RKO (cell line): Measurements from ENCODE around the gene SLC26A1.

ENCODE experiments used
- DNase-seq: peaks from one replicate; pipeline ENCODE4 v3.0.0-alpha.2; 2016; ENCODE audit warnings: low spot score

SLC26A1 gene

DNA sequence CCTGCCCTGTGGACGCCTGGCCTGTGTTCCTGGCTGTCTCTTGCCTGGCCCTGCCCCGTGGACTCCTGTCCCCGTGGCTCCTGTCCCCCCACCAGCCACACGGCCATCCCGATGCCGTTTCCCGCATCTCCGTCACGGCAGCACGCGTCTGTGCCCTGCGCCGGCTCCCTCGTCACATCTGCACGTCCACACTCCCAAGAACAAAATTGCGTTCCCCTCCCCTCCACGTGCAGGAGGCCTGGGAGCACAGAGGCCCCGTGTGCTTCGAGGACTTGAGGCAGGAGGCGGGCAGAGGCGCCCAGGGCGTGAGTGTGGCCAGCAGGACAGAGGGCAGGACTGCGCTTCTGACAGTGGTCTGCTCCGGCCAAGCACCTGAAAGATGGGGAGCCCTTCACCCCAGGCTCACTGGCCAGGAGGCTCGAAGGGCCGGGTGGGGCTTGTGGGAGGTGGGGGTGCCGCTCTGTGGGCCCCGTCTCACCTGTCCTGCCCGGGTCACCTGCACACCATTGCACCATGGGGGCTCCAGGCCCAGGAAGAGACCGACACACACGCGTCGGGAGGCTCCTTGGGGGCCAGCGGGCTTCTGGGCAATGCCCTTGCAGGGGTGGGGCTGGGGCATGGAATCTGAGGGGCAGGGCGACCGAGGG lies 35.5 kb upstream of the SLC26A1 start:
- DNase-seq: no peak

DNA sequence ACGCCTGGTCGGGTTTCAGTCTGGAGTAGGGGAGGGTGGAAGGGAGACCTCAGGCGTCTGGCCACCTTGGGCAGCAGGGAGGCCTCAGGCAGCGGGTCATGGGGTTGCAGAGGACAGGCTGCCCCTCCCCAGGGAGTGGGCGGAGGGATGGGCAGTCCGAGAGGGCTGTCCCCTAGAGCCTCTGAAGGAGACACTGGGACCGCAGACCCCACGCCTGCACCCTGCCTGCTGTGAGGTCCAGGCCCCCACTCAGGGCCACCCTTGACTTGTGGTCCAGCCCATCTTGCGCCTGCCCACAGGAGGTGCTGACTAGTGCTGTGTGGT lies 34.7 kb upstream of the SLC26A1 start:
- no peak for DNase-seq

GRCh38 chr4:1027219-1027914 lies 34.2 kb upstream of the SLC26A1 start:
- no peak for DNase-seq

GRCh38 chr4:1026115-1026514 lies 32.9 kb upstream of the SLC26A1 start:
- peak; percentile 31 for DNase-seq

DNA sequence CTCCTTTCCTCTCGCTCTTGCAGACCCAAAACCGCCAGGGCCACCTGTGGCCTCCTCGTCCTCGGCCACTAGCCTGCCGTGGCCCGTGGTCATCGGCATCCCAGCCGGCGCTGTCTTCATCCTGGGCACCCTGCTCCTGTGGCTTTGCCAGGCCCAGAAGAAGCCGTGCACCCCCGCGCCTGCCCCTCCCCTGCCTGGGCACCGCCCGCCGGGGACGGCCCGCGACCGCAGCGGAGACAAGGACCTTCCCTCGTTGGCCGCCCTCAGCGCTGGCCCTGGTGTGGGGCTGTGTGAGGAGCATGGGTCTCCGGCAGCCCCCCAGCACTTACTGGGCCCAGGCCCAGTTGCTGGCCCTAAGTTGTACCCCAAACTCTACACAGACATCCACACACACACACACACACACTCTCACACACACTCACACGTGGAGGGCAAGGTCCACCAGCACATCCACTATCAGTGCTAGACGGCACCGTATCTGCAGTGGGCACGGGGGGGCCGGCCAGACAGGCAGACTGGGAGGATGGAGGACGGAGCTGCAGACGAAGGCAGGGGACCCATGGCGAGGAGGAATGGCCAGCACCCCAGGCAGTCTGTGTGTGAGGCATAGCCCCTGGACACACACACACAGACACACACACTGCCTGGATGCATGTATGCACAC lies 31.8 kb upstream of the SLC26A1 start:
- no peak for DNase-seq

DNA sequence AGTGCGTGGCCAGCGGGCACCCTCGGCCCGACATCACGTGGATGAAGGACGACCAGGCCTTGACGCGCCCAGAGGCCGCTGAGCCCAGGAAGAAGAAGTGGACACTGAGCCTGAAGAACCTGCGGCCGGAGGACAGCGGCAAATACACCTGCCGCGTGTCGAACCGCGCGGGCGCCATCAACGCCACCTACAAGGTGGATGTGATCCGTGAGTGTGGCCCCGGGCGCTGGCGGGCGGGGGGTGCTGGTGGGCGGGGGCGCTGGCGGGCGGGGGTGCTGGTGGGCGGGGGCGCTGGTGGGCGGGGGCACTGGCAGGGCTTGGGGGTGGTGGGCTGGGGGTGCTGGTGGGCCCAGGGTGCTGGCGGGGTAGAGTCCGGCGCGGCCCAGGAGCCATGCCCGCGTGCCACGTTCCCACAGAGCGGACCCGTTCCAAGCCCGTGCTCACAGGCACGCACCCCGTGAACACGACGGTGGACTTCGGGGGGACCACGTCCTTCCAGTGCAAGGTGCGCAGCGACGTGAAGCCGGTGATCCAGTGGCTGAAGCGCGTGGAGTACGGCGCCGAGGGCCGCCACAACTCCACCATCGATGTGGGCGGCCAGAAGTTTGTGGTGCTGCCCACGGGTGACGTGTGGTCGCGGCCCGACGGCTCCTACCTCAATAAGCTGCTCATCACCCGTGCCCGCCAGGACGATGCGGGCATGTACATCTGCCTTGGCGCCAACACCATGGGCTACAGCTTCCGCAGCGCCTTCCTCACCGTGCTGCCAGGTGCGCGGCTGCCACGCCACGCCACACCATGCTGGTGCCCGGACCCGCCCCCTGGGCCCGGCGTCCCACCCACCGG lies 30.9 kb upstream of the SLC26A1 start:
- no peak for DNase-seq

DNA sequence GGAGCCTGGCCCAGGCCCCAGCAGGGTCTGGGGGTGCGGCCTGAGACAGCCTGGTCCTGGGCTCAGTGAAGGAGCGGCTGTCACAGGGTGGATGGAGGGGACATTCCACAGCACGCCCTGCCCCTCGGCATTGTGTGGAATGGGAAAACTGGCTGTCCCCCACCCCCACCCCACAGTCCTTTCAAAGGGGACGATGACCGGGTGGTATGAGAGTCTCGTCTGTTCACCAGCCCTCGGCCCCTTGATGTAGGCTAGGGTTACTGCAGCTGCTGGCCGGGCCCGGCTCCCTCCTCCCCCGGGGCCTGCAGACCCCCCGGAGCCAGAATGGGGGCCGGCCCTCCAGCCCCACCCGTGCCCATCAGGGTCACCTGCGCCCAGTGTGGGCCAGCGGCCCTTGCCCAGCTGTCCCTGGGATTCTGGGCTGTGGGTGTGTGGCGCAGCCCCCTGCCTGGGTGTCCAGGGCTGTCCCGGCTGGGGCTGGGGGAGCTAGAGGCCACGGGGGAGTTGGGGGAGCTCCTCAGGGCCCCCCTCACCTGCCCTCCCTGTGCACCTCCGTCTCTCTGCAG lies 30.0 kb upstream of the SLC26A1 start:
- DNase-seq: no peak

DNA sequence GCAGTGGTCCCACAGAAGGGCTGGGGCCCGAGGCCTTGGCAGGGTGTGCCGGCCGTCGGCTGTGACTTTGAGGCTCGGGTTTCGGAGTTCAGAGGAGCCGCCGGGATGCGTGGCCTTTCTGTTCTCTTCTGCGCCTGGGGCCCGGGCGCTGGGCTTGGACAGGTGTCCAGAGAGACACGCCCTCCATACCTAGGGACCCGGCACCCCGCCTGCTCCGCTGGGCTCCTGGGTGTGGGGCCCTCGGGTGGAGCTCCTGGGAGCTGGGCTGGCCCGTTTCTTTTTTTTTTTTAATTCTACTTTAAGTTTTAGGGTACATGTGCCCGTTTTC lies 29.5 kb upstream of the SLC26A1 start:
- no peak for DNase-seq

DNA sequence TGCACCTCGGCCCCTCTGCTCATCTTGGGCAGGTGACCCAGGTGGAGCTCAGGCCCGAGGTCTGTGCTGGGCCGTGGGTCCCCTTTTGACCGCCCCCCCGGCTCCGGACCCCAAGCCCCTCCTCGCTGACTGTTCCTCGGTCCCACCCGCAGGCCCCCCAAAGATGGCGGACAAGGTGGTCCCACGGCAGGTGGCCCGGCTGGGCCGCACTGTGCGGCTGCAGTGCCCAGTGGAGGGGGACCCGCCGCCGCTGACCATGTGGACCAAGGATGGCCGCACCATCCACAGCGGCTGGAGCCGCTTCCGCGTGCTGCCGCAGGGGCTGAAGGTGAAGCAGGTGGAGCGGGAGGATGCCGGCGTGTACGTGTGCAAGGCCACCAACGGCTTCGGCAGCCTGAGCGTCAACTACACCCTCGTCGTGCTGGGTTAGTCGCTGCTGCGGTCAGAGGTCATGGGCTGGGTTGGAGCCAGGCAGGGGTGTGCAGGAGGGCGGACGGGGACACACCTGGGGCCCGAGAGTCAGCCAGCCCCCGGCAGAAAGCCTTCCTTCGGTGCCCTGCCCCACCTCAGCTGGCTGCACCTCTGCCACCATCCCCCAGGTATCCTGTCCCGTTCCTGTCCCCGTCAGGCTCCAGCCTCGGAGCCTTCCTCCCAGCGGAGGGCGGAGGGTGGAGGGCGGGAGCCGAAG lies 29.0 kb upstream of the SLC26A1 start:
- DNase-seq: no peak

GRCh38 chr4:1021386-1022050 lies 28.3 kb upstream of the SLC26A1 start:
- DNase-seq: no peak

DNA sequence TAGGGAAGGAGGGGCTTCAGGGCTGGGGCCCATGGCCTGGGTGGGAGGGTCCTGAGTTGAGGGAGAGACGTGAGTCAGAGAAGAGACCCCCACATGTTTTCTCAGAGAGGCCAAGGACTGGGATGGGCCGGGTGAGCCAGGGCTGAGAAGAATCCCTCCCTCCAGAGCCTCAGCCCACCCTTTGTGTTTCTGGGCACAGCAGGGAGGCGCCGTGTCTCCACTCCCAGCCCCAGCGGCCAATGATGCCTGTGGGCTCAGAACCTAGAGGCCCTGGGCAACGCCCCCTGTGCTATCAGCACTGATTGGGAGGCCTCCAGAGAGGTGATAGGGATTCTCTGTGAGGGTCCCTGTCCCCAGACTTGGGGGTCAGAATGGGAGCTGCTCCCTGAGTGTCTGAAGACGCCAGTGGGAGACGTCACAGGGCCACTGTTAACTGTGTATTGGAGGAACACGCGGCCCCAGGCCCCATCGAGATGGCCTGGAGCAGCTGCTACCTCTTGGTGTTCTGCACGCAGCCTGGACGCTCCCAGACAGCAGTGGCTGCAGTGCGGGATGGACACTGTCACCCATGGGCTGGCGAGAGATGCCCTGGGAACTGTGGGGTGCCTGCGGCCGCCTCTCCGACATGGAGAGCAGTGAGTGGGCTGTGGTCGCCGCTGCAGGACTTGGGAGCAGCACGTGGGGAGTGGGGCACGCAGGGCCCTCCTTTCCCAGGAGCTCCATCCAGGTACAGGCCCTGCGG lies 26.7 kb upstream of the SLC26A1 start:
- DNase-seq: no peak

GRCh38 chr4:1019320-1019719 lies 26.1 kb upstream of the SLC26A1 start:
- DNase-seq: no peak

GRCh38 chr4:1018147-1019020 lies 25.2 kb upstream of the SLC26A1 start:
- no peak for DNase-seq

DNA sequence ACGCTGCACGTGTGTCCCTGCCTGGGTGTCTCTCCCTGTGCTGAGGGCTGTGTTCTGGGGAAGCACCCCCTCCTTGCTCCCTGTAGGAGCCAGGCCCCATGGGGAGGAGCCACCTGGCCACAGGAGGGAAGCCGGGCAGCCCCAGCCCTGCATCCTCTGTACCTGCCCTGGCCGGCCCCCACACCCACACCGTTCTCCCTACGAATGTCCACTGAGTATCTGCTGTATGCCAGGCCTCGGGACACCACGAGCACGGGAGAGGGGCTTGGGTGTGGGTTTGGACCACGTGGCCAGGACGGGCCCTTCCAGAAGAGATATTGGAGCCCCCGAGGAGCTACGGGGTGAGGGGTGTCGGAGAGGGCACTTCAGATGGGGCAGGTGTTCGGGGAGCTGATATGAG lies 24.5 kb upstream of the SLC26A1 start:
- no peak for DNase-seq

DNA sequence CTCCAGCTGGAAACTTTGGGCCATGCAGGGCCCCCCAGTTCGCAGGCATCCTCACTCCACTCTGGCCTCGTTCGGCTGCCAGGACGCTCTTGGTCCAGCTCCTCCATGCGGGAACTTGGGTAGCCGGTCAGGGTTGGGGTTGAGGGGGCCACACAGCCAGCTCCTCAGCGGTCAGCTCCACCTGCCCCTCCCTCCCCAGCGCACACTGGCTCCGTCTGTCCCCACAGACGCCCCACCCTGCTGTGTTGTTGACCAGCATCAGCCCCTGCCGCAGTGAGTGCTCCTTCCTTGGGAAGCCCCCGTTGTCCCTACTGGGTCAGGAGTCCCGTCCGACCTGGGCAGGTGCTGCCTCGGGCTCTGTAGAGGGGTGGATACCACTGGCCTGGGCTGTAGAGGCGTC lies 24.0 kb upstream of the SLC26A1 start:
- no peak for DNase-seq

DNA sequence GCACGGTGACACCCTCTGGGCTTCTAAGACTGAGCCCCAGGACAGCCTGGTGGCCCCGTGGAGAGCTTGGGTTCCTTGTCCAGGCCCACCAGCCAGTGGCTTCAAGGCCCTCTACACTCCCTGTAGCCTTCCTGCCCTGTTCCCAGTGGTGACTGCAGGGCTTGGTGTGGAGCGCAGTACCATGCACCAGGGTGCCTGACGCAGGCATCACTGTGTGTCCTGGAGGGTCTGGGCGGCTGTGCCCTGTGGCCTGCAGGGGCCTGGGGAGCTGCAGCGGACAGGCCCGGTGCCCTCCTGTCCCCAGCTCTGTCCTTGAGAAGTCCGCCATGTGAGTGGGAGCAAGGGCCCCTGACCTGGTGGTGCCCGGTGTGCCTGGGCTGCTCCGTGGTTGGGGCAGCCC lies 22.5 kb upstream of the SLC26A1 start:
- no peak for DNase-seq

- no peak for DNase-seq
These were observed 22.0 kb upstream of the SLC26A1 start for GRCh38 chr4:1015179-1015578.

DNA sequence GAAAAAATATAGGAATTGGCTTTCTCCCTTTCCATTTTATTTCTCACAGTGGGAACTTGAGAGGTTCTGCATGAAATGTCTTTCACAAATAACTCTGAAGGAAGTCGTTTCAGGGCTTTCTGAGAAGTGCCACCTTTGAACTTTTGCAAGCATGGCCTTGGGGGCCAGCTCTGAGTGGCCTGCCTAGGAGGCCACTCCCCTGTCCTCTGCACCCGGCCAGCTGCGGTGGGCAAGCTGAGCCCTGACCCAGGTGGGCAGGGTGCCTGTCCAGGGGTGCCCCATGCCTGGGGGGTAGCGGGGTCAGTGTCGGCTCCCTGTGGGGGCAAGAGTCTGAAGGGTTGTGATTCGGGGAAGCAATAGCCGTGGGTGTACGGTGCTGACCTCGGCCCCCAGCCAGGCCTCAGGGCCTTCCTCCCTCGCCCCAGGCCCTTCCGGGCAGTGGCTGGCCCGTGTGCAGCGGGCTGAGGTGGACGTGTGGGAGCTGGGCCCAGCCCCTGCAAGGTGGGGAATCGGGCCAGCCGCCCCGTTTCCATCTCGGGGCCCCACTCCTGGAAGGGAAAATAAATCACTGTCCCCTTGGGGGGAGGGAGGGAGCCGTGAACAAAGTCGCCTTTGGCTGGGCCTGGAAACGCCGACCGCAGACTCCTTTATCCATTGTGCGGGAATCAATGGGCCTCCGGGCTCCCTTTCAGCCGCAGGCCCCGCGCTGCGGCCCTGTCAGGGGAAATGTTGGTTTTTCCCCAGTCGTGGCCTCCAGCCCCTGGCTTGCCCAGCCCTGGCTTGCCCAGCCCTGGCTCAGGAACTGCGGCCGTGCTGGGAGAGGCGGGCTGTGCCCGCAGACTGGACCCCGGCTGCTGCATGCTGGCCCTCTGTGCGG lies 21.3 kb upstream of the SLC26A1 start:
- no peak for DNase-seq
